Transverse colon (tissue), 4 donors: ENCODE results near the gene PLEKHA3. TPM values are rescaled to one million over a fixed set of nuclear protein-coding genes. Genes with fewer than 3 reads are reported as not detected.

Experiments
- DNase-seq: peaks from one replicate; pipeline ENCODE4 v3.0.0-alpha.2; 2019
- H3K27ac ChIP-seq, 4 donors: fragments of 200-600 bp; sonication (generic); 2 replicates each; pipeline ENCODE4 v1.5.1; 2016 to 2018; ENCODE audit warnings: inconsistent platforms in 4 of 4
- H3K27me3 ChIP-seq: fragments of 200-600 bp; sonication (generic); 2 replicates; pipeline ENCODE4 v1.5.1; 2017; ENCODE audit warnings: inconsistent platforms
- H3K36me3 ChIP-seq, 4 donors: fragments of 200-600 bp; sonication (generic); 2 replicates each; pipeline ENCODE4 v1.5.1; 2017 to 2019; ENCODE audit warnings: inconsistent platforms in 4 of 4
- H3K4me1 ChIP-seq, 4 donors: fragments of 200-600 bp; sonication (generic); 2 replicates each; pipeline ENCODE4 v1.5.1; 2017 to 2020; ENCODE audit warnings: inconsistent platforms in 4 of 4
- H3K4me3 ChIP-seq, 4 donors: fragments of 200-600 bp; sonication (generic); 1 replicate in 1 of 4; 2 replicates in 3 of 4; pipeline versions ENCODE4 v1.5.1 to v1.6.1; 2017 to 2019; ENCODE audit warnings: inconsistent platforms in 4 of 4
- H3K9me3 ChIP-seq, 2 donors: fragments of 200-600 bp; sonication (generic); 2 replicates each; pipeline ENCODE4 v1.5.1; 2017 to 2019; ENCODE audit warnings: inconsistent platforms in 2 of 2
- EP300 ChIP-seq: sonication (generic); formaldehyde crosslinking; IDR thresholded peaks from one replicate; pipeline ENCODE4 v1.6.1; 2017; ENCODE audit warnings: antibody characterized with exemption, low read depth
- POLR2A ChIP-seq: fragments of 450-650 bp; IDR thresholded peaks from one replicate; pipeline ENCODE4 v1.6.1; 2016; ENCODE audit warnings: antibody characterized with exemption, mild to moderate bottlenecking, moderate library complexity
- POLR2AphosphoS5 ChIP-seq, 3 donors: sonication (generic); formaldehyde crosslinking; IDR thresholded peaks; one replicate each; pipeline ENCODE4 v1.6.1; 2016; ENCODE audit warnings: antibody characterized with exemption in 3 of 3
- WGBS, 2 donors: methylation state at CpG; one replicate each; pipeline ENCODE4 v1.1.5; 2018; ENCODE audit warnings: low coverage in 1 of 2; 5-methylcytosine and 5-hydroxymethylcytosine counted together
- in situ Hi-C, 4 donors: fragments of 200-750 bp; cut with MboI; loops; one replicate each; pipeline versions ENCODE4 v1.15.0 to v1.15.1; 2017; ENCODE audit warnings: low sequenced_read_pairs in 3 of 4, low pct_ligation_motif_present in 1 of 4, low pct_unique_long_range_greater_than_20kb in 1 of 4
- intact Hi-C: fragments of 100-400 bp; cut with DNase I; formaldehyde crosslinking; loops from one replicate; pipeline ENCODE4 v1.15.1; 2023; ENCODE audit warnings: low total_unique reads
- total RNA-seq, 4 donors: library from RNA; depleted of rRNA; stranded (reverse); fragments of >200 nt; gene quantifications; one replicate each; pipeline ENCODE4 v1.1.0, GENCODE V29; 2016
- TF ChIP-seq, protein P1 (sequence below), 5 experiments: fragments of 200-600 bp in 3 of 5; fragments of 450-650 bp in 2 of 5; sonication (generic) in 3 of 5; IDR thresholded peaks; 1 replicate in 2 of 5; 2 replicates in 3 of 5; pipeline ENCODE4 v1.5.1; 2016 to 2017; ENCODE audit warnings: antibody characterized with exemption in 5 of 5, inconsistent platforms in 3 of 5, mild to moderate bottlenecking in 2 of 5, moderate library complexity in 1 of 5

Gene PLEKHA3
- total RNA-seq, 4 donors from 2014 or later = 8.2 to 83.2 (median 11.0) TPM

DNA sequence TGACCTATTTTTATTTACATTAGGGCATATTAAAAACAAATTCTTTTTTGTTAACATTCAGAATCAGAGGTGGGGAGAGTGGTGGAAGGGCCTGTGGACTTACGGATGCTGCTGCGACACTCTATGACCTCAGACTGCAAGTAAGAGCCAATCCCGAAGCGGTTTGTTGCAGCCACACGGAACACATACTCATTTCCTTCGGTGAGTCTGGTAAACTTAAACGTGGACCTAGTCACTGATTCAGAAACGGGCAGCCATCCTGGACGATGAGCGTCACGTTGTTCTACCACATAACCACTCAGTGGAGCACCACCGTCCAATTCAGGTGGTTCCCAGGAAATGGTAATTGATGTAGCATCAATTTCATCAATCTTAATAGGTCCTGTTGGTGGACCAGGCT is 61.9 kb downstream of the PLEKHA3 start:
- Histone ChIP-seq H3K27me3 (no peaks in the 10 kb centered on the region), H3K36me3 (no peaks in the 10 kb centered on the region), H3K9me3 (no peaks in the 10 kb centered on the region), H3K4me3 (no peak overlapping the region), H3K27ac (no peak overlapping the region), H3K4me1 (no peaks in the 10 kb centered on the region)
- WGBS, 2 donors = 93 to 100% methylated on average over 5 to 12 of the region's 12 CpGs
- in situ Hi-C loops (no loop called here), intact Hi-C loops (no loop called here)
- DNase-seq = no peak
- no peak for TF ChIP-seq POLR2A
- TF ChIP-seq EP300 = no peak
- no peak for TF ChIP-seq POLR2AphosphoS5 (IDR thresholded peaks at IDR 0.05)
- TF ChIP-seq, protein P1, sequence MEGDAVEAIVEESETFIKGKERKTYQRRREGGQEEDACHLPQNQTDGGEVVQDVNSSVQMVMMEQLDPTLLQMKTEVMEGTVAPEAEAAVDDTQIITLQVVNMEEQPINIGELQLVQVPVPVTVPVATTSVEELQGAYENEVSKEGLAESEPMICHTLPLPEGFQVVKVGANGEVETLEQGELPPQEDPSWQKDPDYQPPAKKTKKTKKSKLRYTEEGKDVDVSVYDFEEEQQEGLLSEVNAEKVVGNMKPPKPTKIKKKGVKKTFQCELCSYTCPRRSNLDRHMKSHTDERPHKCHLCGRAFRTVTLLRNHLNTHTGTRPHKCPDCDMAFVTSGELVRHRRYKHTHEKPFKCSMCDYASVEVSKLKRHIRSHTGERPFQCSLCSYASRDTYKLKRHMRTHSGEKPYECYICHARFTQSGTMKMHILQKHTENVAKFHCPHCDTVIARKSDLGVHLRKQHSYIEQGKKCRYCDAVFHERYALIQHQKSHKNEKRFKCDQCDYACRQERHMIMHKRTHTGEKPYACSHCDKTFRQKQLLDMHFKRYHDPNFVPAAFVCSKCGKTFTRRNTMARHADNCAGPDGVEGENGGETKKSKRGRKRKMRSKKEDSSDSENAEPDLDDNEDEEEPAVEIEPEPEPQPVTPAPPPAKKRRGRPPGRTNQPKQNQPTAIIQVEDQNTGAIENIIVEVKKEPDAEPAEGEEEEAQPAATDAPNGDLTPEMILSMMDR (IDR thresholded peaks at IDR 0.05) = no peak

DNA sequence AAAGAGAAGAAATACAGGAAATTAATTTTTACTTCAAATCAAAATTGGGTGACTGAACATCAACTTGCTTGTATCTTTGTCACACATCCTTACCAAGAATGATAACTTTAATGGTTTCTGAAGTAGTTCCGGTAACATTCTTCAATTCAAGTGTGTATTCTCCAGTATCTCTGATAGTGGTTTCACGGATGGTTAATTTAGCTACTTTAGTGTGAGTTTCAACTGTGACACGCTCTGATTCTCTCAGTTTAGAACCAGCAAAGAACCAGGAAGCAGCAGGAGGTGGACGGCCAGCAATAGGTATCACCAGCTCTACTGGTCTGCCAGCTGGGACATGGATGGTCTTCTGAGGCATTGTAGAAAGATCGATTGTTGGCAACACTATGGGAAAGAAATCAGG is 62.3 kb downstream of the PLEKHA3 start:
- no peak overlapping the region for H3K27ac ChIP-seq
- H3K27me3 ChIP-seq = no peaks in the 10 kb centered on the region
- no peak for DNase-seq
- no peaks in the 10 kb centered on the region for H3K4me1 ChIP-seq
- WGBS, 2 donors = 97 to 100% methylated on average over 3 to 5 of the region's 5 CpGs
- TF ChIP-seq EP300 = no peak
- TF ChIP-seq POLR2A = no peak
- TF ChIP-seq, protein P1 (IDR thresholded peaks at IDR 0.05) = no peak
- no peak for TF ChIP-seq POLR2AphosphoS5 (IDR thresholded peaks at IDR 0.05)
- no peaks in the 10 kb centered on the region for H3K9me3 ChIP-seq
- H3K36me3 ChIP-seq = no peaks in the 10 kb centered on the region
- intact Hi-C loops (no loop called here), in situ Hi-C loops (no loop called here)
- H3K4me3 ChIP-seq = no peak overlapping the region

DNA sequence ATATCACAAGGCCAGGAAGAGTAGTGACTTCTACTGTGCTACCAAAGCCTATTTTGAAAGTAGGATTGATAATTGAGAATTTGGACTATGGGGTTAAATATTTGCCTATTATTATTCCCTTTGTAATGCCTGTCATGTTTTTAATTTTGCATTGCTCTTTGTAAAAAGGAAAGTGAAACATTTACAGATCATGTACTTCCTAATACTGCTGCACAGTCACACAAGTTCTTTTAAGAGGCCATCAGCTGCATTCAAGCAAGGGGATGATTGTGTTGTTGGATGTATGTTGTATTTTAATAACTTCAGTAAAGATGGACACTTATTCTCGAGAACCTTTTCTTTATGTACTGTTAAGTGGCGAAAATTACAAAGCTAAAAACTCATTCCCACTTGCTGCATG is 70.1 kb downstream of the PLEKHA3 start:
- Histone ChIP-seq H3K36me3 (peaks cover 0 to 5% (median 0%) of the 10 kb centered on the region in 4 donors), H3K27me3 (no peaks in the 10 kb centered on the region), H3K27ac (no peak overlapping the region), H3K4me3 (no peak overlapping the region), H3K9me3 (no peaks in the 10 kb centered on the region), H3K4me1 (no peaks in the 10 kb centered on the region)
- DNase-seq = no peak
- intact Hi-C loops = no loop called here
- TF ChIP-seq, protein P1 (IDR thresholded peaks at IDR 0.05) = no peak
- TF ChIP-seq EP300 = no peak
- TF ChIP-seq POLR2AphosphoS5 (IDR thresholded peaks at IDR 0.05) = no peak
- TF ChIP-seq POLR2A = no peak
- 85 to 88% methylated on average over 2 of the region's 2 CpGs for WGBS, 2 donors
- in situ Hi-C loops = no loop called here

DNA sequence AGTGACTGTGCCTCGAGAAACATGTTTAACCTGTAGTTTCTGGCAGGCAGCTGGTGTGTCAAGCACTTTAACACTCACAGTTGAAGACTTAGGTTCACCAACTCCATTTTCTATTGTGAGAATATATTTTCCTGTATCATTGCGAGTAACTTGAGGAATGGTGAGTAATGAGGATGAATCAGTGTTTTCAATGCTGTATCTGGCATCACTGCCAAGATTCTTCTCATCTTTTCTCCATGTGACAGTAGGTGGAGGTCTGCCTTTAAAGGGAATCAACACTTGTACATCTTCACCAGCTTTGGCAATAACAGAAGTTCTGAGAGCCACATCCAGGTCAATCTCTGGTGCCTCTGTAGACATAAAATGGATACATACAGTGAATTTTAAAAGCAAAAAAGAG is 72.8 kb downstream of the PLEKHA3 start:
- WGBS, 2 donors = 91 to 92% methylated on average over 2 of the region's 2 CpGs
- intact Hi-C loops = no loop called here
- Histone ChIP-seq H3K36me3 (peaks cover 0 to 5% (median 0%) of the 10 kb centered on the region in 4 donors), H3K4me3 (no peak overlapping the region), H3K27ac (no peak overlapping the region), H3K4me1 (no peaks in the 10 kb centered on the region), H3K27me3 (no peaks in the 10 kb centered on the region), H3K9me3 (no peaks in the 10 kb centered on the region)
- no peak for DNase-seq
- no peak for TF ChIP-seq EP300
- no peak for TF ChIP-seq POLR2AphosphoS5 (IDR thresholded peaks at IDR 0.05)
- no peak for TF ChIP-seq POLR2A
- in situ Hi-C loops = no loop called here

Other genes with a start within 250 kb of the PLEKHA3 start
- gene PRKRA, start 29.3 kb upstream of the PLEKHA3 start, total RNA-seq = 100 to 1,000 TPM in 1 of 4 donors, 10 to 100 TPM in 3; 35.6 to 317 (median 56.9) TPM
- gene PJVK, start 29.1 kb upstream of the PLEKHA3 start, total RNA-seq = 1 to 10 TPM in 2 of 4 donors, not detected in 2; 1.6 to 3.2 TPM
- 1 to 10 TPM in 2 of 4 donors, under 1 TPM in 1, not detected in 1; 0.37 to 5.2 (median 2.6) TPM for gene FKBP7, start 1.9 kb upstream of the PLEKHA3 start, total RNA-seq